Ishikawa (cell line): ENCODE results near the gene EHD4.

Experiments
- CEBPB ChIP-seq: IDR thresholded peaks from 2 replicates; pipeline ENCODE4 v1.6.1; 2012
- CREB1 ChIP-seq: IDR thresholded peaks from 2 replicates; pipeline ENCODE4 v1.6.1; 2012; ENCODE audit warnings: low read depth
- EGR1 ChIP-seq: IDR thresholded peaks from 2 replicates; pipeline ENCODE4 v1.6.1; 2012
- EP300 ChIP-seq: IDR thresholded peaks from 2 replicates; pipeline ENCODE4 v1.6.1; 2012; ENCODE audit warnings: borderline replicate concordance
- FOXM1 ChIP-seq: IDR thresholded peaks from 2 replicates; pipeline ENCODE4 v1.6.1; 2012; ENCODE audit warnings: low read depth, borderline replicate concordance
- NFIC ChIP-seq: IDR thresholded peaks from 2 replicates; pipeline ENCODE4 v1.6.1; 2012
- RAD21 ChIP-seq: IDR thresholded peaks from 2 replicates; pipeline ENCODE4 v1.6.1; 2012; ENCODE audit warnings: low read depth
- REST ChIP-seq: IDR thresholded peaks from 2 replicates; pipeline ENCODE4 v1.6.1; 2012; ENCODE audit warnings: low read depth, mild to moderate bottlenecking
- TAF1 ChIP-seq: IDR thresholded peaks from 2 replicates; pipeline ENCODE4 v1.6.1; 2012; ENCODE audit warnings: low read depth, mild to moderate bottlenecking
- TCF12 ChIP-seq: IDR thresholded peaks from 2 replicates; pipeline ENCODE4 v1.6.1; 2012; ENCODE audit warnings: low read depth
- TEAD4 ChIP-seq: IDR thresholded peaks from 2 replicates; pipeline ENCODE4 v1.6.1; 2012
- YY1 ChIP-seq: IDR thresholded peaks from 2 replicates; pipeline ENCODE4 v1.6.1; 2012; ENCODE audit warnings: low read depth
- ZBTB7A ChIP-seq: IDR thresholded peaks from 2 replicates; pipeline ENCODE4 v1.6.1; 2012; ENCODE audit warnings: low read depth
- TF ChIP-seq, protein P1 (sequence below): IDR thresholded peaks from 2 replicates; pipeline ENCODE4 v1.6.1; 2012
- TF ChIP-seq, protein P2 (sequence below): IDR thresholded peaks from 2 replicates; pipeline ENCODE4 v1.6.1; 2012

EHD4 gene

DNA sequence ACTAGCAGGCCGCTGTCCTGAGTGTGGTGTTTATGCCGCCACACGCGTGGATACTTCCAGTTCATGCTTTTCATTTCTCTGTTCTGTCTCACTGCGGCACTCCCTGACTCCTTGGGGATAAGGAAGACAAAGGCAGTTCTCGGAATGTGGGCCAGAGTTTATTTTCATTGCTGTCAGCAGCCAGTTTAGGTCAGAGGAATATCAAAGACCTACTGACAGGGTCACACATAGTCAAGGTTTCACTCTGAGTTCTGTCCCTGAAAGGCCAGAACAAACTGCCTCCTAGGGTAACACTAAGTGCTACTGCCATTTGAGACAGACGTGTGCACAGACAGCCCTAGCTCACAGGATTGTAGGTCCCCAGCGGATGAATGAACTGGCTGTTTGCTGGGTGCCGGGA lies 51.2 kb downstream of the EHD4 start:
- TF ChIP-seq TAF1, result no peak
- no peak for TF ChIP-seq CEBPB
- no peak for TF ChIP-seq REST
- no peak for TF ChIP-seq EGR1
- no peak for TF ChIP-seq ZBTB7A
- TF ChIP-seq, protein P1, sequence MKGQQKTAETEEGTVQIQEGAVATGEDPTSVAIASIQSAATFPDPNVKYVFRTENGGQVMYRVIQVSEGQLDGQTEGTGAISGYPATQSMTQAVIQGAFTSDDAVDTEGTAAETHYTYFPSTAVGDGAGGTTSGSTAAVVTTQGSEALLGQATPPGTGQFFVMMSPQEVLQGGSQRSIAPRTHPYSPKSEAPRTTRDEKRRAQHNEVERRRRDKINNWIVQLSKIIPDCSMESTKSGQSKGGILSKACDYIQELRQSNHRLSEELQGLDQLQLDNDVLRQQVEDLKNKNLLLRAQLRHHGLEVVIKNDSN, result no peak
- TF ChIP-seq TEAD4, result no peak
- no peak for TF ChIP-seq RAD21
- no peak for TF ChIP-seq CREB1
- TF ChIP-seq FOXM1, result no peak
- TF ChIP-seq, protein P2, sequence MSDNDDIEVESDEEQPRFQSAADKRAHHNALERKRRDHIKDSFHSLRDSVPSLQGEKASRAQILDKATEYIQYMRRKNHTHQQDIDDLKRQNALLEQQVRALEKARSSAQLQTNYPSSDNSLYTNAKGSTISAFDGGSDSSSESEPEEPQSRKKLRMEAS, result no peak
- no peak for TF ChIP-seq EP300
- no peak for TF ChIP-seq YY1
- TF ChIP-seq NFIC, result no peak
- TF ChIP-seq TCF12, result no peak

DNA sequence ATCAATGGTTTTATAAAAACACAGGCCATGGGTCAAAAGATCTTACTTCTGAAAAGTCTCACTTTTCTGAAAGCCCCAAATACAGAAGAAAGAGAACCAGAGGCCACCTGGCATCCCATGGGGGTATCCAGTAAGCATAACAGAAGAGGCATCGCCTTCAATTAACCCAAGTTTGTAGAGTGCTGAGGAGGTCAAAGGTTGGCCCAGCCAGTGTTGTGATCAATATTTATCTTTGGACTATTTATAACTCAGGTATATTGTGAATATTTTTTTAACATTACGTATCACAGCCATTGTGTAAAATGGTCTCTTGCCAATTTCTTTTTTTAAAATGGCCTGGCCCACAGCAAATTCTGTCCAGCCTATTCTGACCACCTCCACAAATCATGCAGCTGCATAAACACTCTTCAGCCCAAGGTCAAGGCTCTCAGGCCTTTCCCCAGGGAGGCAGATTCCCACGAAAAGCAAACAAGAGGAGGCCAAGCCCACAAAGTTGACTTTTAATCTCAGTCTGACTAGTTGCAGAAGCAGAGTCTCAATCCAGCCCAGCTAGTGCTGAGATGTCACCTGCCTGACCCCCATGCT lies 52.3 kb downstream of the EHD4 start:
- TF ChIP-seq CEBPB, result no peak
- no peak for TF ChIP-seq EGR1
- TF ChIP-seq NFIC, result no peak
- no peak for TF ChIP-seq CREB1
- TF ChIP-seq EP300, result no peak
- TF ChIP-seq RAD21, result no peak
- TF ChIP-seq YY1, result no peak
- TF ChIP-seq, protein P2, result no peak
- no peak for TF ChIP-seq ZBTB7A
- TF ChIP-seq, protein P1, result no peak
- TF ChIP-seq TEAD4, result no peak
- no peak for TF ChIP-seq TAF1
- no peak for TF ChIP-seq FOXM1
- TF ChIP-seq TCF12, result no peak

GRCh38 chr15:41919201-41919820 lies 53.0 kb downstream of the EHD4 start:
- TF ChIP-seq EP300 (no peak), CREB1 (no peak), YY1 (no peak), TEAD4 (no peak), CEBPB (no peak), ZBTB7A (no peak), REST (no peak), FOXM1 (no peak), EGR1 (no peak), TAF1 (no peak), TCF12 (no peak), NFIC (no peak), RAD21 (no peak)
- TF ChIP-seq, protein P1, result no peak
- TF ChIP-seq, protein P2, result no peak

GRCh38 chr15:41918506-41919126 lies 53.7 kb downstream of the EHD4 start:
- no peak for TF ChIP-seq CEBPB
- TF ChIP-seq RAD21, result no peak
- no peak for TF ChIP-seq REST
